Astrocyte of the spinal cord (primary cell): ENCODE data around the gene ZBTB8OS.
"Not testable (repeated sequence)": the region's sequence is repeated elsewhere in the genome, so short reads cannot be mapped to it uniquely, and the experiment has no call there.

Experiments
- DNase-seq: peaks from one replicate; pipeline ENCODE4 v3.0.0; 2011; ENCODE audit warnings: low read depth, low spot score
- H3K4me3 ChIP-seq: 2 replicates; pipeline ENCODE4 v1.5.1; 2011; ENCODE audit warnings: low read depth, mild to moderate bottlenecking, low read length, moderate library complexity
- CTCF ChIP-seq: IDR thresholded peaks from 2 replicates; pipeline ENCODE4 v1.5.1; 2012; ENCODE audit warnings: low read depth, mild to moderate bottlenecking, low read length, inconsistent platforms
- in situ Hi-C: cut with HindIII; loops from 2 replicates; pipeline ENCODE4 v1.10.0; 2017; ENCODE audit warnings: low sequenced_read_pairs

ZBTB8OS gene

DNA sequence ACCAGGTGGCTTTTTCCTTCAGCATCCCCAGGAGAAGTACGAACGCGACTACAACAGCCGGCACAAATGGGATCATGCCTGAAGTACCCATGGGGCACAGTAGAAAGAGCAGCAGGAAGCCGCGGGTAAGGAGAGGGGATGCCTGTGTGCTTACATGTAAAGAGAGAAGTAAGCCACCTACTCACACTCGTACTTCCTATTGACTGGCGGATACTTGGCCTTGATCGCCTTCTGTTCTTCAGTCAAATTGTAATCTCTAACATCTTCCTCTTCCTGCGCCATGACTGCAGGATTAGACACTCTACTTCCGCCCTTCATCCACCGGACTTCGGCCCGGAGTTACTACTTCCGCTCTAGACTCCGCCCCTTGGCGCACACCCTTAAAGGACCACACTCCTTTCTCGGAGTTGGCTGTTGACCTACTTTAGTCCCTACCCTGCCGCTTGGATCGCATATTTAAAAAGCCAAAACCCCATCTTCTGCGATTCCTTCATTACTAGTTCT, at the start of gene ZBTB8OS:
TSS of gene ZBTB8OS (minus strand) at position 303 of the 504 bp plus-strand sequence. CDS start at position 282, 21 bp downstream.
- DNase-seq = peak; percentile 93
- TF ChIP-seq CTCF = no peak
- in situ Hi-C loops = no loop called here
- peak within 1 kb of the TSS; percentile 81 for H3K4me3 ChIP-seq

GRCh38 chr1:32696996-32697395, 46.6 kb upstream of the ZBTB8OS start:
- H3K4me3 ChIP-seq, DNase-seq, in situ Hi-C loops: not testable (repeated sequence)

DNA sequence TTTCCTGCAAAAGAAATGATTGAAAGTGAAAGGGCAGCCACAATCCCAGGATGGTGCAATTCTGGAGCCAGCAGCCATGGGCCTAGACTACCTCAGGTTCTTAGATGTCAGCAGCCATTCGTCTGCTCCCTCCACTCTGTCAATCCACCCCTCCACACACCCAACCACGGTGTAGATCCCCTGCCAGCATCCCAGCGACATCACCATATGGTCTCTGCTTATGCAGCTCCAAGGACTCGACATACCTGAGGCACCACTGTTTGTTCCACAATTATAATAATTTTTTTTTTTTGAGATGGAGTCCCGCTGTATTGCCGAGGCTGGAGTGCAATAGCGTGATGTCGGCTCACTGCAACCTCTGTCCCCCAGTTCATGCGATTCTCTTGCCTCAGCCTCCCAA, 45.7 kb upstream of the ZBTB8OS start:
- H3K4me3 ChIP-seq = no peak overlapping the region
- TF ChIP-seq CTCF = no peak
- no peak for DNase-seq
- in situ Hi-C loops = no loop called here

DNA sequence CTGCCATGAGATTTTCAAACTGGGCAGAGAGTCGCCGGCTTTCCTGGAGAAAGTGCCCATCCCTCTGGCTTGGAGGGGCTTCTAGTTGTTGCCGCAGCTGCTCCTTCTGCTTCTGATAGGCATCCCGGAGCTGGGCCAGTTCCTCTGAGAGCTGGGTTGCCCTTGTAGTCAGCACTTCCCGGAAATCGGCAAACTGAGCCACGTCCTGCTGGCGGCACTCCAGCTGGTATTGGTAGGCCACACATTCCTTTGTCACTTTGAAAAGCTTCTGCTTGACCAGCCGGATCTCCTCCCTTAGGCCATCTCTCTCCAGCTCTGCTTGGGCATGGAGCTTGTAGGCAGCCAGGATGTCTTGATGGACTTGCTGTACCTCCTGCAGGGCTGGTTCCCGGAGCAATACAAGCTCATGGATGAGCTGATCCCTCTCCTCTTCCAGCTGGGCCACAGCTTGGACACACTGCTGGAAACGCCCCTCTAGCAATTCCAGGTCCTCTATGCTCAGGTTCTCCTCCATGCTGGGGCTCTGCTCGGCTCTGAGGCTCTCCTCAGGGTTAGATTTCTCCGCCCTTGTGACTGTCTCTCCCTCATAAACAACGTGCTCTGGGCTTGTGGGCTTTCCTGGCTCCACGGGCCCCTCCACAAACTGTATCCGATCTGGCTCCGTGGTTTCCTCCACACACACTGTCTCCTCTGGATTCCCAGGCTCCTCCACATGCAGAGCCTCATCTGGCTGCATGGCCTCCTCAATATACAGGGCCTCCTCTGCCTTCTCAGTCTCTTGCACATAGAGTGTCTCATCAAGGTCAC, 45.0 kb upstream of the ZBTB8OS start:
- H3K4me3 ChIP-seq = no peak overlapping the region
- in situ Hi-C loops = no loop called here
- DNase-seq = peak; percentile 72
- no peak for TF ChIP-seq CTCF

GRCh38 chr1:32693455-32694174, 43.3 kb upstream of the ZBTB8OS start:
- in situ Hi-C loops = no loop called here
- no peak overlapping the region for H3K4me3 ChIP-seq
- TF ChIP-seq CTCF = no peak
- DNase-seq = no peak

DNA sequence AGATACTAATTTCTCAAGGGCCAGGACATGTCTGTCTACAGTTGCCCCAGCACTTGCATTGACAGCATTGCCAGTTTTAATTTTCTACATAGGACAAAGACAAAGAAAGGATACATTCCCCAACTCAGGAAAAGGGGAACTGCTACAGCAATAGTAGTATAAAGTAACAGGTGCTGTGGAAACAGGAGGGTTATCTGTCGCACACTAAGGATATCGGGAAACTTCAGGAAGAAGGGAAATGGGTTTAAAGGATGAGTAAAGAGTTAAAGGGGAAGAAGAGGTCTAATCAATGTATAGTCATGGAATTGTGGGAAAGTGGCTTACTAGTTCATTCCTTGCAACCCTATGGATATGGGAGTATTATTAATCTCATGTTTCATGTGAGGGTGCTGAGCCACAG, 36.0 kb upstream of the ZBTB8OS start:
- in situ Hi-C loops = no loop called here
- no peak for TF ChIP-seq CTCF
- H3K4me3 ChIP-seq = no peak overlapping the region
- no peak for DNase-seq

DNA sequence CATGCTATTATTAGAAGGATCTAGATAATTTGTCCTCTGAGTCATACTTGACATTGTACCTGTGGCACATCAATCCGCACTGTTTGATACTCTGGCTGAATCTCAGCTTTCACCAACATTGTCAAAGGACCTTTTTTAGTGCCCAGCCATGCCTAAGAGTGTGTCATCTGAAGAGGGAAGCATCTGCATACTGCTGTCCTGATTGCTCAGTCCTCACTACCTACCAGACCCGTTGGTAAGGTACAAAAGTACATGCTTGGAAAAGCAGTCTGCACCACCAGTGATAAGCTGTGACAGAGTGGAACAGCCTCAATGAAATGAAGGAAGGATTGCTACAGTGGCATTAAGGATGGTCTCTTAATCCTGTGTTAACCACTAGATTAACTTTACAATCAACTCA, 35.1 kb upstream of the ZBTB8OS start:
- no peak for DNase-seq
- no peak overlapping the region for H3K4me3 ChIP-seq
- TF ChIP-seq CTCF = no peak
- in situ Hi-C loops = no loop called here
